ENCODE results near the gene CAPZB.

DNA sequence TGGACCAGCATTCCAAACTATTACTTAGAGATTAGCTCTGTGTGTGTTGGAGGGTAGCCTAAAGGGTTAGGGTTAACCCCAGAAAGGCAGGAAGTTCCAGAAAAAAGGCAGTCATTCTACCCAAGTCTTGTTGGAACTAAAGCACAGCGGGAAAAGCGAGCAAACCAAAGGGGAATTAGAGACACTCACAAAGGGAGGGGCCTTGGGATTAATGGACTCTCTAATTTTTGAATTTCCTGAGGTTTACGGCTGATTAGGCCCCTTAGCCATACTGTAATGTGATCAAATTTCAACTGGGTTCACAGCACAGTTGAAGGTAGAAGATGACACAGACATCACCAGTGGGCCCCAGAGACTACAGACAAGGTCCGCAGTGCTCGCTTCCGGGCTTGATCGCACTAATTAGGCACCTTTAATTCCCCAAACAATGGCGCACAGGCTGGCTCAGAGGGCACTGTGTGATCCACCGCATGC is 28.3 kb downstream of the CAPZB start:
- TF ChIP-seq, protein P1, sequence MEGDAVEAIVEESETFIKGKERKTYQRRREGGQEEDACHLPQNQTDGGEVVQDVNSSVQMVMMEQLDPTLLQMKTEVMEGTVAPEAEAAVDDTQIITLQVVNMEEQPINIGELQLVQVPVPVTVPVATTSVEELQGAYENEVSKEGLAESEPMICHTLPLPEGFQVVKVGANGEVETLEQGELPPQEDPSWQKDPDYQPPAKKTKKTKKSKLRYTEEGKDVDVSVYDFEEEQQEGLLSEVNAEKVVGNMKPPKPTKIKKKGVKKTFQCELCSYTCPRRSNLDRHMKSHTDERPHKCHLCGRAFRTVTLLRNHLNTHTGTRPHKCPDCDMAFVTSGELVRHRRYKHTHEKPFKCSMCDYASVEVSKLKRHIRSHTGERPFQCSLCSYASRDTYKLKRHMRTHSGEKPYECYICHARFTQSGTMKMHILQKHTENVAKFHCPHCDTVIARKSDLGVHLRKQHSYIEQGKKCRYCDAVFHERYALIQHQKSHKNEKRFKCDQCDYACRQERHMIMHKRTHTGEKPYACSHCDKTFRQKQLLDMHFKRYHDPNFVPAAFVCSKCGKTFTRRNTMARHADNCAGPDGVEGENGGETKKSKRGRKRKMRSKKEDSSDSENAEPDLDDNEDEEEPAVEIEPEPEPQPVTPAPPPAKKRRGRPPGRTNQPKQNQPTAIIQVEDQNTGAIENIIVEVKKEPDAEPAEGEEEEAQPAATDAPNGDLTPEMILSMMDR (IDR thresholded peaks at IDR 0.05), result no peak
- TF ChIP-seq POLR2A (IDR thresholded peaks at IDR 0.05), result no peak

Measured in lower leg skin (tissue), 3 donors.